Activated CD8-positive, alpha-beta memory T cell treated with anti-CD3 and anti-CD28 coated beads, Interleukin-2, amount 50 U/mL, for 48 hours (primary cell): ENCODE measurements around the gene CPNE6.
A peak's percentile ranks its signal among the peaks of the same experiment; 100 is the strongest.

Source experiments
- DNase-seq: peaks from one replicate; pipeline ENCODE4 v3.0.0-alpha.2; 2020

Gene CPNE6

DNA sequence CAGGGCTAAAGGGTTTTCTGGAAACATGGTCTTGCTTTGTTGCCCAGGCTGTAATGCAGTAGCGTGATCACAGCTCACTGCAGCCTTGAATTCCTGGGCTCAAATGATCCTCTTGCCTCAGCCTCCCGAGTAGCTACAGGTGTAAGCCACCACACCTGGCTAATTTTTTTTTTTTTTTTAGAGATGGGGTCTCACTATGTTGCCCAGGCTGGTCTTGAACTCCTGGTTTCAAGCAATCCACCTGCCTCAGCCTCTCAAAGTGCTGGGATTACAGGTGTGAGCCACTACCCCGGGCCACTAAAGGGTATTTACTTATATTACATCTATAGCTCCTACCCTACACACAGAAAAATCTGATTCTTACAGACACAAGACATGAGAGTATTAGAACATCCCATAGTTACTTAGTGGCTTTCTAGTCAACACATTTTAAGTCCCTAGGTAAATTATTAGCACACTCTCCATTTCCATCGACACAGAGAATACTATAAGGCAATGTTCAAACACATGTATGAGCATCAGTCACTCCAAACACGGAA, 37.0 kb downstream of the CPNE6 start:
- DNase-seq: no peak

GRCh38 chr14:24110060-24110459, 38.7 kb downstream of the CPNE6 start:
- no peak for DNase-seq

- no peak for DNase-seq
Observed at GRCh38 chr14:24110523-24110922, 39.2 kb downstream of the CPNE6 start.

- no peak for DNase-seq
Observed at GRCh38 chr14:24113379-24113800, 42.0 kb downstream of the CPNE6 start.

- peak; percentile 90 for DNase-seq
Observed at GRCh38 chr14:24113801-24114531, 42.6 kb downstream of the CPNE6 start.

- DNase-seq: peak; percentile 99
Observed at GRCh38 chr14:24114532-24115421, 43.4 kb downstream of the CPNE6 start, which contains the start of the genes DCAF11 and NRL. DCAF11 (plus strand) TSS chr14:24114777; CDS start chr14:24115595, 818 bp downstream. NRL (minus strand) TSS chr14:24114949; CDS start chr14:24082848, 32,101 bp downstream.

DNA sequence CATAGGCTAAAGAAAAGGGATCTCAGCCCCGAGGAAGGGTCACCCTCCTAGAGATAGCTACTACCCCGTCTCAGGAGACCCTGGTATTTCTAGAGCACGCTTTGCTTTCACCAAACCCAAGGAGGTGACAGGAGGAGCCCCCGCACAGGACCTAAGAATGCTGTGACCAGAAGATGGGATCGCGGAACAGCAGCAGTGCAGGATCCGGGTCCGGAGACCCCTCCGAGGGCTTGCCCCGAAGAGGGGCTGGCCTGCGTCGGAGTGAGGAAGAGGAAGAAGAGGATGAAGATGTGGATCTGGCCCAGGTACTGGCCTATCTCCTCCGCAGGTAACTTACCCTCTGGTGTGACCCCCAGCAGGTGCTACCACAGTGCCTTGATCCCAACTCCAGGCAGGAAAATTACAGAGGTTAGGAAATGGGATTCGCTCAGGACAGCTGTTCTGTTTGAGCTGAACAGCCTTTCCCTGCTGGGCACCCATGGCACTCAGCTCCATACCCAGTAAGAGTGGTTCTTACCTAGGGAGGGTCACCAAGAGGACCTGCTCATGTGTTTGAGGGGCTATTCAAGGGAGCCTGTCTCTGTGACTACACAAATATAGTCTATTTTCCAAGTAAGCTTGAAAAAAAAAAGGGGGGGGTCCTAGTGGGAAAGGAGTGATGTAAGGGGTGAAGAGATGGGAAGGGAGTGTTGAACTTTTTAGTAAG, 44.2 kb downstream of the CPNE6 start:
- no peak for DNase-seq

DNA sequence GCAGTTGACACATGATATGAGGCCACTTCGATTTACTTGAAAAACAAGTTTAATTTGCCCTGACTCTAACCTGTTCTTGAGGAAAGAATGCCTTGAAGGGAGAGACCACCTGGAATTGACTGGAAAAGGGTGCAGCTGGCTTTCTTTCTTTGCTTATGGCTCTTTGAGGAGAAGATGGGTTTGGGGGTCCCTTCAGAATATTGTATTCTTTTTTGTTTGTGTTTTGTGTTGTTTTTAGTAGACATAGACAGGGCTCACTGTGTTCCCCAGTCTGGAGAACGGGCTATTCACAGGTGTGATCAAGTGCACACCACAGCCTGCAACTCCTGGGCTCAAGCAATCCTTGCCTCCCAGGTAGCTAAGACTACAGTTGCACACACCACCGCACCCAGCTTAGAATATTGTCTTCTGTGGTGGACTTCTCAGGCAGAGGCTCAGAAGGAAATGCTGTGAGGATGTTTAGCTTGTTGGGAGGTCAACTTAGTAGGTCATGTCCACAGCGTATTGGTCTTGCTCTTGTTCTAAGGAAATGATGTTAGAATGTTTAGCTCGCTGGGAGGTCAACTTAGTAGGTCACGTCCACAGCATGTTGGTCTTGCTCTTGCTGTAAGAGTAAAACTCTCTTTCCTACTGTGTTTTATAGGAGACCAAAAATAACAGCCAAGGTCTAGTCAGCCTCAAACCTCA, 44.9 kb downstream of the CPNE6 start:
- DNase-seq: no peak

DNA sequence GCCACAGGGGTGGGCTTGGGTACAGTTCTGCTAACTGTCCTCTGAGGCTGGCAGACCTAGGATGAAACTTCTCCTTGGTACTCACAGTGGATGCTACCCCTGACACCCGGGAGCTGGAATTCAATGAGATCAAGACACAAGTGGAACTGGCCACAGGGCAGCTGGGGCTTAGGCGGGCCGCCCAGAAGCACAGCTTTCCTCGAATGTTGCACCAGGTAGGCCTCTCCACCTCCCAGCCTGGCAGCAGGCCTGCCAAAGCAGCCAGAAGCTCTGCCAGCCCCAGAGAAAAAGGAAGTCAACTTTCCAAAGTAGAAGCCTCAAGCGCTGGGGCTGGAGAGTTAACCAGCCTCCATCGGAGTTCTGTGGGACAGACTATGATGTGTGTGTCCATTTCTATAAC, 45.8 kb downstream of the CPNE6 start:
- DNase-seq: no peak

DNA sequence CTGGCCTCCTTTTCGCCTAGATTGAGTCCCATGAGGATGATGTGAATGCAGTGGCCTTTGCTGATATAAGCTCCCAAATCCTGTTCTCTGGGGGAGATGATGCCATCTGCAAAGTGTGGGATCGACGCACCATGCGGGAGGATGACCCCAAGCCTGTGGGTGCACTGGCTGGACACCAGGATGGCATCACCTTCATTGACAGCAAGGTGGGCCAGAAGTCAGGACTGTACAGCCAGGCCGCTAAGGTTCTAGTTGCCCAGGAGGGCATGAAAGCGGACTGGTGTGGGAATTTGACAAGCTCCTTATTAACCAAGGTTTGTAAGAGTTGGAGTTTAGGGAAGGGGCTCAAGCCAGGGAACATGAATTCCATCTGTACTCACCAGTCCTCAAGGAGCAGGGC, 48.3 kb downstream of the CPNE6 start:
- DNase-seq: no peak

GRCh38 chr14:24121210-24121609, 49.8 kb downstream of the CPNE6 start:
- no peak for DNase-seq

DNA sequence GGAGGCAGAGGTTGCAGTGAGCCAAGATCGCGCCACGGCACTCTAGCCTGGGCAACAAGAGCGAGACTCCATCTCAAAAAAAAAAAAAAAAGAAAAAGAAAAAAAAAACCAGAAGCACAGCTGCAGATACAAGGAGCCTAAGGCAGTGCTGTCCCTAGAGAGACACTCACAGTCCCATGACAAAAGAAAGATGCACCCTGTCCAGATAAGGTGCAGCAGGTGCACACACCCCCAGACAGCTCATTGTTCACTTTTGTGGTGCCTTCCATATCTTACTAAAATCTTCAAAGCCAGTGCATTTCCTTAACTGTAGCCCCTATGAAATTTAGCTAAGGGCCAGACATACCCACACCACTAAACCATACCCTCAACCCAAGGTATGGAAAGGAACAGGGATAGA, 51.1 kb downstream of the CPNE6 start:
- DNase-seq: no peak

GRCh38 chr14:24122898-24123297, 51.5 kb downstream of the CPNE6 start:
- no peak for DNase-seq

DNA sequence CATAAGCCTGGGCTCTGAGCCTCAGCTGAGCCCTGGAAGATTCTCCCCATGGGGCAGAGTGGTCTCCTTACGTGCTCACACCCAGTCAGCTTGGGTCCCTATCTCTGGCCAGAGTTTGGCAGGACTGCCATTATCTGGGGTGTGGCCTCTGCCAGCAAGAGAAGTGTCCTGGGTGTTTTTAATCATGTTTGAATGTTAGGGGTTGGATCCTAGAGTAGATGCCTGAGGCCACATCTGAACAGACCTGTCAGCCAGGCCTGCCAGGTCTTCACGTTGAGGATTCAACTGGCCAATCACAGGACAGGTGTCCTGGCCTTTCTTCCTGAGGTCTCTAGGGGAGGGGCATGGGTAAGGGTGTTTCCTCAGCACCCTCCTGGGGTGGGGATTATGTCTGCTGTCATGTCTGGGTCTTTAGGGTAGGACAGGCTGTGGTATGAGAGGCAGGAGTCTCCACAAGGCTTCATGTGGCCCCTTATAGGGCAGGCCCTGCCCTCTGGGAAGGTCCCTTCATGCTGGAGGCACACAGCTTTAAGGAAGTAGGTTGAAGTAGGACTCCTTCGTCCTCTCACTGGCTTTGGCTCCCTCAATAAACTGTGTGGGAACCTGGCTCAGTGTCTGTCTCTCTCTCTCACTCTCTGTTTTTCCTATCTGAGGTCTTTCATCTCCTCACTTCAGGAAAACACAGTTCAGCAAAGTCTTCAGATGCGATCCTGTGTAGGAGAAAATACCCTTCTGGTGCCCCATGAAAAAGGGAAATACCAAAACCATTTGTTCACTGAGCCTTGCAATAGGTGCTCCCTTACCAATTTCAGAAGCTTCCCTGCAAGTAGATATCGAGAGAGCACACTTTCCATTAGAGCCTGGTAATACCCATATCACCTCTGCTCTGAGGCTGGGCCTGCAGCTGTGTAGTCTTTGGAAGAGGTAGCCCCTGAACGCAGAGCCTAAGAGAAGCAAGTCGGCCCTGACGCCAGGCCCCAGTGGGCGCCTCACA, 52.4 kb downstream of the CPNE6 start:
- no peak for DNase-seq

DNA sequence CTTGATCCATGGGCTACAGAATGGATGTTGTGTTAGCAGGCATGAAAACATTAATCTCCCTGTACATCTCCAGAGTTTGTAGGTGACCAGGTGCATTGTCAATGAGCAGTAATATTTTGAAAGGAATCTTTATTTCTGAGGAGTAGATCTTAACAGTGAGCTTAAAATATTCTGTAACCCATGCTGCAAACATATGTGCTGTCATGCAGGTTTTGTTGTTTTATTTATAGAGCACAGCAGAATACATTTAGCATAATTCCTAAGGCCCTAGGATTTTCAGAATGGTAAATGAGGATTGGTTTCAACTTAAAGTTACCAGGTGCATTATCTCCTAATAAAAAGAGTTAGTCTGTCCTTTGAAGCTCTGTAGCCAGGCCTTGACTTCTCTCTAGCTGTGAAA, 55.6 kb downstream of the CPNE6 start:
- no peak for DNase-seq

DNA sequence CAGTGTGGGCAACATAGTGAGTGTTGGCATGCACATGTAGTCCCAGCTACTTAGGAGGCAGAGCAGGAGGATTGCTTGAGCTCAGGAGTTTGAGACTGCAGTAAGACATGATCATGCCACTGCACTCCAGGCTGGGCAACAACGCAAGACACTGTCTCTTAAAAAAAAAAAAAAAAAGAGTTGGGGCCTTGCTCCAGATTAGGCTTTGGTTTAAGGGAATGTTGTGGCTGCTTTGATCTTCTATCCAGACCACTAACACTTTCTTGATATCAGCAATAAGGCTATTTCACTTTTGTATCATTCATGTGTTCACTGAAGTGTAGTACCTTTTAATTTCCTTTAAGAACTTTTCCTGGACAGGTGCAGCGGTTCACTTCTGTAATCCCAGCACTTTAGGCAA, 56.3 kb downstream of the CPNE6 start:
- DNase-seq: no peak
